OCI-LY1 (cell line): ENCODE data around the gene PTPRT.

Source experiments
- CTCF ChIP-seq: fragments of 200-600 bp; sonication (generic), shearing (Covaris generic); IDR thresholded peaks from 2 replicates; pipeline ENCODE4 v1.5.1; 2017; ENCODE audit warnings: mild to moderate bottlenecking, antibody characterized with exemption, low read length, moderate library complexity, mixed read lengths
- EZH2 ChIP-seq: fragments of 200-600 bp; sonication (generic), shearing (Covaris generic); IDR thresholded peaks from 2 replicates; pipeline ENCODE4 v1.8.0; 2017; ENCODE audit warnings: borderline replicate concordance, mixed run types, mild to moderate bottlenecking, antibody characterized with exemption, low read length, moderate library complexity, mixed read lengths

- no peak for TF ChIP-seq CTCF
- TF ChIP-seq EZH2 = no peak
Observed at GRCh38 chr20:42795111-42795695, 394.5 kb downstream of the PTPRT start.
